Choroid plexus epithelial cell (primary cell): ENCODE results near the gene ABL2.

Experiments
- DNase-seq: peaks from one replicate; pipeline ENCODE4 v3.0.0-alpha.2; 2010; ENCODE audit warnings: low read depth
- H3K4me3 ChIP-seq: 2 replicates; pipeline ENCODE4 v1.5.1; 2011; ENCODE audit warnings: low read depth, mild to moderate bottlenecking, control low read depth, low read length, moderate library complexity
- TF ChIP-seq, protein P1 (sequence below): conservative IDR thresholded peaks from 2 replicates; pipeline ENCODE4 v1.5.1; 2011; ENCODE audit warnings: low read depth, mild to moderate bottlenecking, control low read depth, inconsistent platforms, low read length, moderate library complexity

ABL2 gene

DNA sequence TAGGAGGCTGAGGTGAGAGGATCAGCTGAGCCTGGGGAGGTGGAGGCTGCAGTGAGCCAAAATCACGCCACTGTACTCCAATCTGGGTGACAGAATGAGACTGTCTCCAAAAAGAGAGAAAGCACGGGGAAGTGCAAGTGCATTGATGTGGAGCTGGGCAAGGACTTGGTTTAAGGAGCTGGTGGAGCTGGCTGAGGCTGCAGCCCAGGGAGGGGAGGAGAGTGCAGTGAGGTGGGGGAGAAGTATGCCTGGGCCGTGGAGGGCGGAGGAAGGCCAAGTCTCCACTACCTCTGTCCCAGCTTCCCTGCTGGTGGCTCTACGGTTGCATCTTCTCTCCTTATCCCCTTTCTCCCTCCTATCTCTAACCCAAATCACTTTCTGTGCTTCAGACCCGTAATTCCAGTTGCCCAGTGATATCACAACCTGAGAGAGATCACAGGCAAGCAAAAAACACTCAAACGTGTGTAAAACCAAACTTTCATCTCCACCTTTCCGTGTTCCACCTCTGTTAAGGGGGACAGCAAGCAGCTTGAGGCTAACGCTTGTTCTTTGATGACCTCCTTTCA lies 136.5 kb downstream of the ABL2 start:
- no peak overlapping the region for H3K4me3 ChIP-seq
- no peak for DNase-seq
- TF ChIP-seq, protein P1, sequence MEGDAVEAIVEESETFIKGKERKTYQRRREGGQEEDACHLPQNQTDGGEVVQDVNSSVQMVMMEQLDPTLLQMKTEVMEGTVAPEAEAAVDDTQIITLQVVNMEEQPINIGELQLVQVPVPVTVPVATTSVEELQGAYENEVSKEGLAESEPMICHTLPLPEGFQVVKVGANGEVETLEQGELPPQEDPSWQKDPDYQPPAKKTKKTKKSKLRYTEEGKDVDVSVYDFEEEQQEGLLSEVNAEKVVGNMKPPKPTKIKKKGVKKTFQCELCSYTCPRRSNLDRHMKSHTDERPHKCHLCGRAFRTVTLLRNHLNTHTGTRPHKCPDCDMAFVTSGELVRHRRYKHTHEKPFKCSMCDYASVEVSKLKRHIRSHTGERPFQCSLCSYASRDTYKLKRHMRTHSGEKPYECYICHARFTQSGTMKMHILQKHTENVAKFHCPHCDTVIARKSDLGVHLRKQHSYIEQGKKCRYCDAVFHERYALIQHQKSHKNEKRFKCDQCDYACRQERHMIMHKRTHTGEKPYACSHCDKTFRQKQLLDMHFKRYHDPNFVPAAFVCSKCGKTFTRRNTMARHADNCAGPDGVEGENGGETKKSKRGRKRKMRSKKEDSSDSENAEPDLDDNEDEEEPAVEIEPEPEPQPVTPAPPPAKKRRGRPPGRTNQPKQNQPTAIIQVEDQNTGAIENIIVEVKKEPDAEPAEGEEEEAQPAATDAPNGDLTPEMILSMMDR, result no peak

DNA sequence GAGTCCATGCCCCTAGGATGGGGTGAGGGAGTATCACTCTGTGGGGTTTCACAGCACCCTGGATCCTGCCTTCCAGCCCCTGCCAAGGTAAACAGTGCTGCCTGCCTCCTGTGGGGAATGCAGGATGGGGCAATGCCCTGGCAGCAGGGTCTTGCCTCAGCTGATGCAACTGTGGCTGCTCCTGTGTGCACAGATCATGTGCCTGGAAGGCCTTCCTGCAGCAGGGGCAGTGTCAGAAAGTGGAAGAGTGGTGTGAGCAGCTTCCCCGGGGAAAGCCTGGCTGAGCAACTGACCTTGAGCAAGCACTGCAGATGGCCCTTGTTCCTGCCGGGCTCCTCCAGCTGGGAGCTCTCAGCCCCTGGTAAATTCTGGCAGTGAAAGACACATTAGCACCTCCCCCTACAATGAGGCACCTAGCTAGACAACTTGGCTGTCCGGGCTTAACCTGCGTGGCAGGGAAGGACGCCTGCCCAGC lies 137.7 kb downstream of the ABL2 start:
- DNase-seq, result peak; percentile 81
- TF ChIP-seq, protein P1, result no peak
- H3K4me3 ChIP-seq, result no peak overlapping the region

DNA sequence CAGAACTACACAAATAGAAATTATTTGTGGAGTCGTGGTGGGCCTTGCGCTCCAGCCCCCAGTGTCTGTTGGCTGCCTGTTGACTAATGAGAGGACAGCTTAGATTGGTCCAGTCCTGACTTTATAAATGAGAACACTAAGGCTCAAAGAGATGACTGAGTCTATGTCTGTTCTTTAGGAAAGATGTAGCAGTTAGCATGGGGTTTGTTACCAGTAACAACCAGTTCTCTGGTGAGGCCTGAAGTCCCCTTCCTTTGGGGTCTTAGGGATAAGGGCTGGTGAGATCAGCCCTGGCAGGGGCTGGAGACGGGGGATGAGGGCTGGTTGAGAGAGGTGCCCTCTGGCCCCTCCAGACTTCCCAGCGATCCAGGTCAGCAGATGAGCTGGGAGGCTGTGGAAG lies 138.6 kb downstream of the ABL2 start:
- TF ChIP-seq, protein P1, result no peak
- DNase-seq, result no peak
- H3K4me3 ChIP-seq, result no peak overlapping the region

DNA sequence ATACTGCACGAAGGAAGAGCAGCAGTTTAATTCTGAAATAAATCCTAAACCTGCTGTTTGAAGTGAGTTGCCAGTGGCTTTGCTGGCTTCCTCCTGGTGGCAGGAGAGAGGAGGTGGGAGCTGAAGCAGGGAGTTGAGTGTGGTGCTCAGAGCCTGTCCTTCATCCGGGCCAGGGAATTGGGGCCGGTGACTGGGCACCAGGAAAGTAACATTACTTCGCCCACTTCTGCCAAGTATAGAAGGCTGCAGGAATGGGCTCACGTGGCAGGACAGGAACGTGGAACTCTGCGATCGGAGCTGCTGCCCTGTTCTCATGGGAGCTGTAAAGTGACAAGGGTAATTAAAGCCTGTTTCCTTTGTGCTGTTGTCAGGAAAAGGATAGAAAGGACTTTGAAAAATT lies 139.0 kb downstream of the ABL2 start:
- TF ChIP-seq, protein P1, result peak; percentile 41
- H3K4me3 ChIP-seq, result no peak overlapping the region
- DNase-seq, result peak; percentile 23

DNA sequence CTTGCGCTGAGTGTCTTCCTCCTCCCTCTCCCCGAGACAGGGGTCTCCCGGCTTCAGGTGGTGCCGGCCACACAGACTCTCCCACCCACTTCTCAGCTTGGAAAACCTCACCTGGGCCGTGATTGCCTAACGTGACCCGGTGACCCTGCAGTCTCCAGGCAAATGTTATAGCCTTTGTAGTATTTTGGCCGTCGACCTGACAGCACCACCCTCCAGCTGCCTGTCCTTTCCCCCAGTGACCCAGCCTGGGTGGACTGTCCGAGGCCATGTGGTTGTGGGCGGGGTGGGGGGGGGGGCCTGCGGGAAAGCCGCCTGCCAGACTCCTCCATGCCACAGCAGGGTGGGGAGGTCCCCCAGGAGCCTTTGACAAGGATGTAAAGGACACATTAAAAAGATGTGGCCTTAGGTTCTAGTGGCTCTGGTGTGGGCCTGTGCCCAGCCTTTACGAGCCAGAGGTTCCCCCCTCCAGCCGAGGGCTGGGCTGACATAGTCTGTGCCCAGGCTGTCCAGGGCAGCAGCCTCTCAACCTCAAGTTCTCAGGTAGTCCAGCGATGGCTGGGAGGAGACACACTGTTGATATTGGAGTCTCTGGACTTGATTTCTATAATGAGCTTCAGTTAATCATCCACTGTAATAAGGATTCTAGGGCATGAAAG lies 139.5 kb downstream of the ABL2 start:
- DNase-seq, result no peak
- TF ChIP-seq, protein P1, result no peak

DNA sequence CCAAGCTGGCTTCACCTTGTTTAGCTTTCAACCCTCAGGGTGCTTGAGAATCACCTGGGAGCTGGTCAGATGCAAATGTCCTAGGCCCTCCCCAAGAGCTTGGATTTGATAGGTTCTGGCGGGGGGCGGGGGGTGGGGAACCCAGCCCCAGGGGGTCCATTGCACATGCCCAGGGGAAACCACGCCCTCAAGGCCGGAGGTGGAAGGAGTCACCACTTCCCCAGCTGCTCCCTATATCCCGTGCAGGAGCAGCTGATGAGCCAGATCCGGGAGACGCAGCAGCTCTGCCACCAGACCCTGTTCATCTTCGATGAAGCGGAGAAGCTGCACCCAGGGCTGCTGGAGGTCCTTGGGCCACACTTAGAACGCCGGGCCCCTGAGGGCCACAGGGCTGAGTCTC lies 141.8 kb downstream of the ABL2 start:
- peak; percentile 55 for DNase-seq
- TF ChIP-seq, protein P1, result no peak
- no peak overlapping the region for H3K4me3 ChIP-seq

More for the DNA sequence above, 139.5 kb downstream of the ABL2 start:
- H3K4me3 ChIP-seq, result no peak overlapping the region

DNA sequence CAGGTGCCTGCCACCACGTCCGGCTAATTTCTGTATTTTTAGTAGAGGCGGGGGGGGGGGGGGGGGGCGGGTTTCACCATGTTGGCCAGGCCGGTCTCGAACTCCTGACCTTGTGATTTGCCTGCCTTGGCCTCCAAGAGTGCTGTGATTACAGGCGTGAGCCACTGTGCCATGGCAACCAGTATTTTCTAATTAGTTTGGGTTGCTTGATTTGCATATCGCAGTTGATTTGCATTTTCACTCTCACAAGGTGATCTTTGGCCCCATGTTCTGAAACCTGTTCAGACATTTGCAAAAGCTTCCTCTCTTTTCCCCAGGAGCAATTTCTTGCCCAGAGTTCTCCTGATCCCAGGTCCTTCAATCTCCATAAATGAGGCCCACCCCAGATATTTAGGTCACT lies 145.9 kb downstream of the ABL2 start:
- TF ChIP-seq, protein P1, result no peak
- no peak for DNase-seq
- H3K4me3 ChIP-seq, result no peak overlapping the region
